NCI-H526 treated with DMSO at 0.1 percent for 48 hours (cell line): ENCODE data around the gene TOR4A.

Source experiments
- DNase-seq: peaks from one replicate; lab custom pipeline; 2025; lab: John Stamatoyannopoulos, UW

TOR4A gene

GRCh38 chr9:137306850-137307254 lies 29.3 kb downstream of the TOR4A start:
- DNase-seq: no peak

GRCh38 chr9:137307255-137308056 lies 29.9 kb downstream of the TOR4A start:
- DNase-seq: no peak

- no peak for DNase-seq
These were observed 30.6 kb downstream of the TOR4A start for GRCh38 chr9:137308057-137308619.

- no peak for DNase-seq
These were observed 32.1 kb downstream of the TOR4A start for GRCh38 chr9:137309368-137310188.

GRCh38 chr9:137310189-137311052 lies 32.9 kb downstream of the TOR4A start:
- DNase-seq: no peak

- no peak for DNase-seq
These were observed 33.9 kb downstream of the TOR4A start for GRCh38 chr9:137311171-137311985.

GRCh38 chr9:137311986-137312851 lies 34.7 kb downstream of the TOR4A start:
- no peak for DNase-seq

- DNase-seq: no peak
These were observed 35.4 kb downstream of the TOR4A start for GRCh38 chr9:137312852-137313325.

GRCh38 chr9:137313326-137313936 lies 35.9 kb downstream of the TOR4A start:
- no peak for DNase-seq

GRCh38 chr9:137313956-137314560 lies 36.5 kb downstream of the TOR4A start:
- no peak for DNase-seq

- no peak for DNase-seq
These were observed 37.3 kb downstream of the TOR4A start for GRCh38 chr9:137314561-137315560.

GRCh38 chr9:137315581-137316011 lies 38.1 kb downstream of the TOR4A start:
- no peak for DNase-seq

GRCh38 chr9:137316012-137316981 lies 38.8 kb downstream of the TOR4A start:
- DNase-seq: peak; percentile 31

- DNase-seq: no peak
These were observed 39.6 kb downstream of the TOR4A start for GRCh38 chr9:137317021-137317717.

- DNase-seq: no peak
These were observed 40.4 kb downstream of the TOR4A start for GRCh38 chr9:137317718-137318511.
